ENCODE data around the gene LEPROT. TPM values are rescaled to one million over a fixed set of nuclear protein-coding genes. Genes with fewer than 3 reads are reported as not detected.

The LEPROT gene
- total RNA-seq, 6 experiments from 2014 or later: 26.6 to 50.2 (median 37.5) TPM

GRCh38 chr1:65429078-65429477 is 8.6 kb downstream of the LEPROT start:
- peaks cover 0 to 2% (median 0%) of the 10 kb centered on the region in 4 donors for H3K9me3 ChIP-seq
- WGBS (ENCODE audit: insufficient coverage, low coverage, low lambda C conversion rate, missing lambda C conversion rate): 83% methylated on average over 1 of the region's 2 CpGs
- peaks cover 0 to 59% (median 11%) of the 10 kb centered on the region in 4 donors for H3K36me3 ChIP-seq
- no peaks in the 10 kb centered on the region for H3K27me3 ChIP-seq
- no peak overlapping the region for H3K4me3 ChIP-seq
- DNase-seq (no peak), ATAC-seq (no peak)
- no peak for TF ChIP-seq CTCF (IDR thresholded peaks at IDR 0.05)
- no peak for TF ChIP-seq POLR2A (IDR thresholded peaks at IDR 0.05)
- intact Hi-C loops (cut with DNase I): no loop called here
- peak overlapping the region in 1 of 3 donors; percentile 30 for H3K27ac ChIP-seq
- peaks cover 0 to 2% (median 0%) of the 10 kb centered on the region in 4 donors for H3K4me1 ChIP-seq

GRCh38 chr1:65429806-65430205 is 9.3 kb downstream of the LEPROT start:
- Histone ChIP-seq H3K4me3 (no peak overlapping the region), H3K36me3 (peaks cover 0 to 59% (median 11%) of the 10 kb centered on the region in 4 donors), H3K27me3 (no peaks in the 10 kb centered on the region), H3K4me1 (no peaks in the 10 kb centered on the region), H3K27ac (peak overlapping the region in 1 of 3 donors; percentile 60), H3K9me3 (peaks cover 0 to 2% (median 0%) of the 10 kb centered on the region in 4 donors)
- WGBS (ENCODE audit: insufficient coverage, low coverage, low lambda C conversion rate, missing lambda C conversion rate): 49% methylated on average over 7 of the region's 7 CpGs
- intact Hi-C loops (cut with DNase I): loop anchor here in 1 of 2 donors (10.0 kb wide), 1 partner anchor 255 kb away; no protein-coding TSS in a partner anchor
- DNase-seq (no peak), ATAC-seq (peak in 3 of 4 donors; percentile 42 to 71 (median 44))
- no peak for TF ChIP-seq POLR2A (IDR thresholded peaks at IDR 0.05)
- no peak for TF ChIP-seq CTCF (IDR thresholded peaks at IDR 0.05)

GRCh38 chr1:65431111-65431705 is 10.7 kb downstream of the LEPROT start:
- H3K9me3 ChIP-seq: peaks cover 0 to 2% (median 0%) of the 10 kb centered on the region in 4 donors
- peaks cover 0 to 47% (median 7%) of the 10 kb centered on the region in 4 donors for H3K36me3 ChIP-seq
- ATAC-seq (peak; percentile 65 to 78 (median 74)), DNase-seq (no peak)
- no peak overlapping the region for H3K27ac ChIP-seq
- H3K4me3 ChIP-seq: no peak overlapping the region
- TF ChIP-seq POLR2A (IDR thresholded peaks at IDR 0.05) (no peak), CTCF (IDR thresholded peaks at IDR 0.05) (peak; percentile 57 to 75 (median 69))
- intact Hi-C loops (cut with DNase I): loop anchor here in 1 of 2 donors (10.0 kb wide), 1 partner anchor 254 kb away; no protein-coding TSS in a partner anchor
- no peaks in the 10 kb centered on the region for H3K27me3 ChIP-seq
- no peaks in the 10 kb centered on the region for H3K4me1 ChIP-seq
- 14% methylated on average over 1 of the region's 1 CpG for WGBS (ENCODE audit: insufficient coverage, low coverage, low lambda C conversion rate, missing lambda C conversion rate)

- Histone ChIP-seq H3K36me3 (peaks cover 0 to 32% (median 6%) of the 10 kb centered on the region in 4 donors), H3K4me3 (no peak overlapping the region), H3K27ac (no peak overlapping the region), H3K4me1 (no peaks in the 10 kb centered on the region), H3K9me3 (peaks cover 0 to 2% (median 0%) of the 10 kb centered on the region in 4 donors), H3K27me3 (no peaks in the 10 kb centered on the region)
- WGBS (ENCODE audit: insufficient coverage, low coverage, low lambda C conversion rate, missing lambda C conversion rate): 75% methylated on average over 8 of the region's 8 CpGs
- ATAC-seq (no peak), DNase-seq (no peak)
- TF ChIP-seq POLR2A (IDR thresholded peaks at IDR 0.05) (no peak), CTCF (IDR thresholded peaks at IDR 0.05) (no peak)
- intact Hi-C loops (cut with DNase I): loop anchor here in 1 of 2 donors (10.0 kb wide), 1 partner anchor 252 kb away; no protein-coding TSS in a partner anchor
These were observed 12.4 kb downstream of the LEPROT start for GRCh38 chr1:65432918-65433317.

Data from right lobe of liver (tissue), 6 donors.